ENCODE results near the gene WDR5B. TPM values are rescaled to one million over a fixed set of nuclear protein-coding genes. Genes with fewer than 3 reads are reported as not detected.

WDR5B gene
- total and polyA plus RNA-seq, 10 of the 15 experiments (the other 5 are each of a cell fraction or from before 2014, with no cell fraction given) = 1.7 to 7.9 (median 3.3) TPM

GRCh38 chr3:122415104-122415744 lies 638 bp downstream of the WDR5B start:
- peak; percentile 97 for FAIRE-seq
- TF ChIP-seq PAX8 (IDR thresholded peaks at IDR 0.05) = no peak
- no peak for TF ChIP-seq ZBTB40 (IDR thresholded peaks at IDR 0.05; ENCODE audit: borderline replicate concordance)
- peak; percentile 71; the same call in 1 of the 2 replicates for TF ChIP-seq RFX5 (IDR thresholded peaks at IDR 0.05; ENCODE audit: low read depth, low read length)
- peak; percentile 79 for TF ChIP-seq BMI1 (IDR thresholded peaks at IDR 0.05; ENCODE audit: borderline replicate concordance)
- TF ChIP-seq ZNF622 (IDR thresholded peaks at IDR 0.05) = no peak
- TF ChIP-seq NR2F1 (conservative IDR thresholded peaks at IDR 0.05) = no peak
- no peak for TF ChIP-seq SIX5 (IDR thresholded peaks at IDR 0.05; ENCODE audit: low read depth, low read length, severe bottlenecking)
- no peak for TF ChIP-seq ASH2L (IDR thresholded peaks at IDR 0.05; ENCODE audit: borderline replicate concordance, low read depth)
- TF ChIP-seq NRF1 (conservative IDR thresholded peaks at IDR 0.05; ENCODE audit: low read depth, low read length) = no peak
- TF ChIP-seq ZNF207 (IDR thresholded peaks at IDR 0.05; ENCODE audit: borderline replicate concordance) = no peak
- no peak for TF ChIP-seq MAX (IDR thresholded peaks at IDR 0.05; ENCODE audit: low read depth, low read length)
- TF ChIP-seq ZBTB11 (CRISPR knock-in tag; IDR thresholded peaks at IDR 0.05) = no peak
- no peak for TF ChIP-seq NFIC (IDR thresholded peaks at IDR 0.05; ENCODE audit: low read depth, low read length)

More at GRCh38 chr3:122415104-122415744, 638 bp downstream of the WDR5B start:
- H3K4me2 ChIP-seq (ENCODE audit: control insufficient read depth, insufficient read depth) = peak overlapping the region; percentile 96
- H2AFZ ChIP-seq (ENCODE audit: control insufficient read depth, low read depth, low read length) = peak overlapping the region; percentile 66
- H3K27me3 ChIP-seq (replicated peaks in 1 of 2; ENCODE audit: control insufficient read depth in 2 of 2, insufficient read depth in 2 of 2, low read length in 1 of 2) = no peaks in the 10 kb centered on the region
- no peaks in the 10 kb centered on the region for H3K9me3 ChIP-seq (replicated peaks; ENCODE audit: control insufficient read depth, insufficient read depth, low read length)
- peaks cover 32% of the 10 kb centered on the region for H3K79me2 ChIP-seq (ENCODE audit: control insufficient read depth, insufficient read depth, low read length)
- ChIA-PET CTCF (interaction anchor here (0.6 to 3.2 kb wide), 11 partner anchors 10 to 110 kb away, joined by 3 to 29 read pairs (median 6); partner anchors contain the start of genes FAM162A and KPNA1), SMC1A (ENCODE audit: uncharacterized antibody, unreplicated experiment) (interaction anchor here (0.8 to 3.0 kb wide), 20 partner anchors 7 to 869 kb away, joined by 3 to 31 read pairs (median 4); partner anchors contain the start of genes FAM162A, MIX23 and POLQ), RAD21 (ENCODE audit: unreplicated experiment) (interaction anchor here (0.8 to 3.7 kb wide), 8 partner anchors 9 to 314 kb away, joined by 3 to 20 read pairs (median 6); partner anchors contain the start of gene FAM162A), POLR2A (interaction anchor here (1.1 to 3.0 kb wide), 8 partner anchors 8 to 181 kb away, joined by 3 to 16 read pairs (median 8); partner anchors contain the start of genes FAM162A and MIX23)
- H3K4me1 ChIP-seq (ENCODE audit: control insufficient read depth, insufficient read depth, low read length) = peaks cover 14% of the 10 kb centered on the region; the same call in 1 of the 2 replicates
- in situ Hi-C loops (cut with MboI) = no loop called here
- H4K20me1 ChIP-seq (ENCODE audit: control insufficient read depth, insufficient read depth) = no peaks in the 10 kb centered on the region
- peak overlapping the region; percentile 75 for H3K9ac ChIP-seq (ENCODE audit: control insufficient read depth, insufficient read depth, low read length)
- intact Hi-C loops (cut with micrococcal nuclease; ENCODE audit: unreplicated experiment) = no loop called here
- TSS peak; percentile 82 for BruUV-seq (replicated peaks)
- H3K4me3 ChIP-seq = peak overlapping the region; percentile 77
- peaks cover 0 to 5% of the 10 kb centered on the region in 2 experiments; a peak in 2 of 4 replicates for H3K36me3 ChIP-seq (ENCODE audit: control insufficient read depth in 2 of 2, insufficient read depth in 2 of 2, low read length in 1 of 2)
- WGBS (ENCODE audit: insufficient coverage, insufficient replicate concordance, low lambda C conversion rate, missing lambda C conversion rate) = 25% methylated on average over 10 of the region's 10 CpGs
- ATAC-seq (peak; percentile 79), DNase-seq (ENCODE audit: low read depth, low spot score) (peak; percentile 39)
- peak overlapping the region; percentile 91 for H3K27ac ChIP-seq (ENCODE audit: control insufficient read depth, insufficient read depth)

Data from GM12878 (cell line).